ELF-1 (cell line): ENCODE results near the gene EXOSC7.

Source experiments
- DNase-seq: peaks from one replicate; pipeline ENCODE4 v3.0.0-alpha.2; 2016; ENCODE audit warnings: low read depth, low spot score

EXOSC7 gene

GRCh38 chr3:45054196-45054857, 78.3 kb downstream of the EXOSC7 start:
- no peak for DNase-seq

DNA sequence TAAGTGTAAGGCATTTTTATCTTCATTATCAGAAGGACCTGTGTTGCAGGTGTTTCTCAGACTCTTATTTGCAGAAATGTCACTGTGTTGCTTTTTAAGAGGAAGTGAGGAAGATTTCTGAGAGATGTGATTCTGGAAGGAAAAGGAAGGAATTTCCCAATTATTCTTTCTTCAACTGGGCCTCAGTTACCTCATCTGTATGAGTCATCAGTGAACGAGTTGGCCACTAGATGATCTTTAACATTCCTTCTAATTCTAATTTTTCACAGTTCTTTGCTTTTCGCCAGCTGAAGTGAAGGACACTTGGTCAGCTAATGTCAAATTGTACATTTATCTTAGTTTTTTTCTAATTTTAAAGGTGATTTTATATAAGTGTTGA, 79.0 kb downstream of the EXOSC7 start:
- DNase-seq = no peak

GRCh38 chr3:45055411-45056143, 79.5 kb downstream of the EXOSC7 start:
- peak; percentile 53 for DNase-seq

DNA sequence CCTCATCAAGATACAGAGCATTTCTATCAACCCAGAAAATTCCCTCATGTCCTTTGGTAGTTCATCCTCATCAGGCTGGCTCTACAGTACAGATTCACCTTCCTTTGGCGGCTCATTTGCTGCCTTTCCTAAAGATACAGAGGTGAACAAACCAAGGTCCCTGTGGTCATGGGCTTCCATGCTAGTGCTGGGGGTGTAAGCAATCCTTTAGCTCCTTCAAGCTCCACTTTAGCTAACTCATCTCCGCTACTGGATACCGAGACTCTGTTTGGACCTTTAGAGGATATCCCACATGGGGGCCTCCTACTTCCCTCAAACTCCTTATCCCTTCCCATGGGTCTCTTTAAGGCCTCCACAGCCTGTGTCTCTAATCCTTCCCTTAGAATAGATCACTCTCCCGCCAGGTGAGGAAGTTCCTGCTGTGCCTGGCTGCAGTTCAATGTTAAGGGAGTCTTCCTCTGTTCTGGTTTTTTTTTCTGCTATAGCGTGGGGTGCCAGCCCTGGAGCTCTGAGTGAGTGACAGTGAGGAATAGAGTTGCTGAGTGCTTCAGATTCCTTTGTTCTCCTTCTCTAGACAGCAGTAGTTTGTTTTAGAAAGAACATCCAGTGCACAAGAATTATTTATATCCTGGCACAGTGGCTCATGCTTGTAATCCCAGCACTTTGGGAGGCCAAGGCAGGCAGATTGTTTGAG, 80.7 kb downstream of the EXOSC7 start:
- peak; percentile 30 for DNase-seq

GRCh38 chr3:45057557-45057956, 81.5 kb downstream of the EXOSC7 start:
- DNase-seq = no peak

- DNase-seq = no peak
Observed at GRCh38 chr3:45059132-45059531, 83.1 kb downstream of the EXOSC7 start.

GRCh38 chr3:45060165-45060892, 84.3 kb downstream of the EXOSC7 start:
- no peak for DNase-seq
